GM23248 (cell line): Measurements from ENCODE around the gene PACS1. TPM values are rescaled to one million over a fixed set of nuclear protein-coding genes. Genes with fewer than 3 reads are reported as not detected.

Experiments
- DNase-seq: peaks from one replicate; pipeline ENCODE4 v3.0.0-alpha.2; 2015
- H2AFZ ChIP-seq: fragments of 200-600 bp; sonication (generic); 2 replicates; pipeline ENCODE4 v1.6.1; 2016; ENCODE audit warnings: antibody characterized with exemption
- H3F3A ChIP-seq: fragments of 200-600 bp; sonication (generic); 2 replicates; pipeline ENCODE4 v1.6.1; 2016; ENCODE audit warnings: mild to moderate bottlenecking, antibody characterized with exemption, mixed run types; ENCODE audit not compliant: insufficient read depth
- H3K27ac ChIP-seq: fragments of 200-600 bp; sonication (generic); 2 replicates; pipeline ENCODE4 v1.5.1; 2016; ENCODE audit warnings: mild to moderate bottlenecking
- H3K27me3 ChIP-seq: fragments of 200-600 bp; sonication (generic); replicated peaks from 2 replicates; pipeline ENCODE4 v1.6.1; 2016; ENCODE audit warnings: mild to moderate bottlenecking; ENCODE audit not compliant: insufficient read depth
- H3K36me3 ChIP-seq: fragments of 200-600 bp; sonication (generic); 2 replicates; pipeline ENCODE4 v1.6.1; 2016; ENCODE audit warnings: low read depth, mild to moderate bottlenecking
- H3K4me1 ChIP-seq: fragments of 200-600 bp; sonication (generic); 2 replicates; pipeline ENCODE4 v1.6.1; 2016; ENCODE audit warnings: mild to moderate bottlenecking; ENCODE audit not compliant: insufficient read depth
- H3K4me2 ChIP-seq: fragments of 200-600 bp; sonication (generic); one replicate; pipeline ENCODE4 v1.6.1; 2016; ENCODE audit warnings: mild to moderate bottlenecking; ENCODE audit not compliant: unreplicated experiment
- H3K4me3 ChIP-seq: fragments of 200-600 bp; sonication (generic); 2 replicates; pipeline ENCODE4 v1.5.1; 2016; ENCODE audit warnings: mild to moderate bottlenecking
- H3K79me2 ChIP-seq: fragments of 200-600 bp; sonication (generic); 2 replicates; pipeline ENCODE4 v1.6.1; 2016; ENCODE audit warnings: mild to moderate bottlenecking; ENCODE audit not compliant: insufficient read depth
- H3K9ac ChIP-seq: fragments of 200-600 bp; sonication (generic); 2 replicates; pipeline ENCODE4 v1.6.1; 2016; ENCODE audit warnings: mild to moderate bottlenecking
- H3K9me2 ChIP-seq: fragments of 200-600 bp; sonication (generic); 2 replicates; pipeline ENCODE4 v1.6.1; 2016; ENCODE audit warnings: mixed run types, mild to moderate bottlenecking, moderate library complexity; ENCODE audit not compliant: insufficient read depth
- H3K9me3 ChIP-seq: fragments of 200-600 bp; sonication (generic); one replicate; pipeline ENCODE4 v1.6.1; 2017; ENCODE audit warnings: low read depth
- H4K20me1 ChIP-seq: fragments of 200-600 bp; sonication (generic); 2 replicates; pipeline ENCODE4 v1.6.0; 2016; ENCODE audit not compliant: insufficient read depth
- EZH2 ChIP-seq: fragments of 200-600 bp; sonication (generic); IDR thresholded peaks from 2 replicates; pipeline ENCODE4 v1.6.1; 2018; ENCODE audit warnings: antibody characterized with exemption, mild to moderate bottlenecking; ENCODE audit not compliant: insufficient read depth, poor library complexity, severe bottlenecking
- EZH2phosphoT487 ChIP-seq: fragments of 200-600 bp; sonication (generic); IDR thresholded peaks from 2 replicates; pipeline ENCODE4 v1.6.1; 2018; ENCODE audit warnings: antibody characterized with exemption, moderate library complexity, mild to moderate bottlenecking, low read depth; ENCODE audit not compliant: insufficient read depth
- WGBS, 2 experiments: methylation state at CpG; one replicate each; pipeline ENCODE4 v1.1.6; 2015 to 2017; ENCODE audit warnings: low lambda C conversion rate in 2 of 2, low coverage in 1 of 2; ENCODE audit errors: missing lambda C conversion rate in 2 of 2; 5-methylcytosine and 5-hydroxymethylcytosine counted together
- in situ Hi-C: fragments of 300-500 bp; cut with MboI; formaldehyde crosslinking; loops from 2 replicates; pipeline ENCODE4 v1.15.0; 2020
- polyA plus RNA-seq: library from polyadenylated mRNA; unstranded; fragments of >200 nt; fragmentation: Nextera tagmentation; extraction: Ambion mirVana; gene quantifications from 2 replicates; pipeline ENCODE4 v1.2.1, GENCODE V29; 2016
- total RNA-seq: library from RNA; depleted of rRNA; stranded (reverse); fragments of >200 nt; shearing (Covaris generic); gene quantifications from 2 replicates; pipeline ENCODE4 v1.2.3, GENCODE V29; 2014

Gene PACS1
- total and polyA plus RNA-seq, 2 experiments from 2014 or later, result 33.2 to 48.9 TPM

DNA sequence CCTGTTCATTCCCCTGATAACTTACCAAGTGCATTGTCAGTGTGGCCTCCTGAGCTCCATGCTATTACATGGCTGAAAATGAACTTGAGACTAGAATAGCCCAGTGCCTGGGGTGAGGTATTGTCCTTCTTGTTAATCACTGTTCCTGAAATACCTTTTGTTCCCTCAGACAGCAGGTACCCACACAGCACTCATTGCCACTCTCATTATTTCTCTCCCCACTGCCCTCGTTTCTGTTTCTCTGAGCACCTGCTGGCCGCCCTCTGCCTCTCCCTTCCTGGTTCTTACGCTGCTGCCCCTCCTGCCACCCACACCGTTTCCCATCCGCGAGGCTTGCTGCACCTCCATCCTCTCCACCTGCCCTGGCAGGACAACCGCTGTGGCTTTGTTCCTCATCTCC is 161.5 kb downstream of the PACS1 start:
- TF ChIP-seq EZH2, result no peak
- TF ChIP-seq EZH2phosphoT487, result no peak
- H3K36me3 ChIP-seq, result peaks cover 31% of the 10 kb centered on the region
- H3K4me3 ChIP-seq, result no peak overlapping the region
- no peaks in the 10 kb centered on the region for H3K27me3 ChIP-seq
- no peaks in the 10 kb centered on the region for H3F3A ChIP-seq
- H2AFZ ChIP-seq, result no peak overlapping the region
- H3K4me1 ChIP-seq, result no peaks in the 10 kb centered on the region
- no peak for DNase-seq
- H3K9me3 ChIP-seq, result no peaks in the 10 kb centered on the region
- no peak overlapping the region for H3K4me2 ChIP-seq
- no peaks in the 10 kb centered on the region for H3K79me2 ChIP-seq
- in situ Hi-C loops, result no loop called here
- WGBS, 2 experiments, result 87 to 91% methylated on average over 7 of the region's 7 CpGs
- H3K9me2 ChIP-seq, result no peaks in the 10 kb centered on the region
- no peak overlapping the region for H3K27ac ChIP-seq
- no peaks in the 10 kb centered on the region for H4K20me1 ChIP-seq
- H3K9ac ChIP-seq, result no peak overlapping the region

DNA sequence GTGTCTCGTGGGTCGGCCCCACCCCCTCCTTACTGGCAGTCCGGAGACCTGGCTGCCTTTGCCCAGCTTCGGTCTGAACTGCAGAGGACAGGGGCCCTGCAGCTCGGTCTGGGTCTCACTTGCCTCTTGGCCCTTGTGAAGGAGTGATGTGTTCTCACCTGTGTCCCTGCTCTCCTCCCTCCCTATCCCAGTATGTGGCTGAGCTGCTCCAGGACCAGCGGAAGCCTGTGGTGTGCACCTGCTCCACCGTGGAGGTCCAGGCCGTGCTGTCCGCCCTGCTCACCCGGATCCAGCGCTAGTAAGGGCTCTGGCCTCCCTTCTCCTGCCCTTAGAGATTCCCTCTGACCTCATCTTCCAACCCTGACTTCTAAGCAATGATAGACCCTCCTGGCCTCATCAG is 162.7 kb downstream of the PACS1 start:
- Histone ChIP-seq H3K4me2 (no peak overlapping the region), H3K9me2 (no peaks in the 10 kb centered on the region), H3K4me3 (no peak overlapping the region), H4K20me1 (no peaks in the 10 kb centered on the region), H3K27ac (no peak overlapping the region), H3K79me2 (no peaks in the 10 kb centered on the region), H2AFZ (no peak overlapping the region), H3K36me3 (peaks cover 32% of the 10 kb centered on the region), H3K9me3 (no peaks in the 10 kb centered on the region), H3K4me1 (no peaks in the 10 kb centered on the region), H3F3A (no peaks in the 10 kb centered on the region), H3K27me3 (no peaks in the 10 kb centered on the region), H3K9ac (no peak overlapping the region)
- 78 to 83% methylated on average over 9 to 11 of the region's 11 CpGs for WGBS, 2 experiments
- in situ Hi-C loops, result no loop called here
- no peak for TF ChIP-seq EZH2phosphoT487
- TF ChIP-seq EZH2, result no peak
- DNase-seq, result no peak

DNA sequence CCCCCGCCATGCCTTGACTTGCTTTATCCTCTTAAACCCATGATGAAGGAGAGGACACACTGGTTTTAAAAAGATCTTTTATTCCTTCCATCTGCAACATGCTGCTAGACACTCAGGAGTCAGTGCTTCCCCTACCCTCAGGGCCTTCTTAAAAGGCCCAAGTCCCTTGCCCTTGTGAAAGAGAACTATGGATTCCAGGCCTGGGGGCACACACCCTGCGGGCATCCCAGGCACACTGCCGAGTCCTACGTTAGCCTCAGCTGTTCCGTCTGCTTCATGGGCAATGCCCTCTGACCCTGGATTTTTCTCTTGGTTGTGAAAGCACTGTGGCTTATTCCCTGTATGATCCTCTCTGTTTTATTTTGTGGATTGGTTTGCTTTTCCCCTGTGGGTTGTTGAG is 163.2 kb downstream of the PACS1 start:
- WGBS, 2 experiments, result 93 to 98% methylated on average over 4 to 5 of the region's 5 CpGs
- Histone ChIP-seq H2AFZ (no peak overlapping the region), H3K4me2 (no peak overlapping the region), H3F3A (no peaks in the 10 kb centered on the region), H3K27me3 (no peaks in the 10 kb centered on the region), H4K20me1 (no peaks in the 10 kb centered on the region), H3K27ac (no peak overlapping the region), H3K4me1 (no peaks in the 10 kb centered on the region), H3K9me3 (no peaks in the 10 kb centered on the region), H3K9me2 (no peaks in the 10 kb centered on the region), H3K79me2 (no peaks in the 10 kb centered on the region), H3K36me3 (peaks cover 27% of the 10 kb centered on the region), H3K4me3 (no peak overlapping the region), H3K9ac (no peak overlapping the region)
- TF ChIP-seq EZH2 (no peak), EZH2phosphoT487 (no peak)
- DNase-seq, result no peak
- in situ Hi-C loops, result no loop called here

DNA sequence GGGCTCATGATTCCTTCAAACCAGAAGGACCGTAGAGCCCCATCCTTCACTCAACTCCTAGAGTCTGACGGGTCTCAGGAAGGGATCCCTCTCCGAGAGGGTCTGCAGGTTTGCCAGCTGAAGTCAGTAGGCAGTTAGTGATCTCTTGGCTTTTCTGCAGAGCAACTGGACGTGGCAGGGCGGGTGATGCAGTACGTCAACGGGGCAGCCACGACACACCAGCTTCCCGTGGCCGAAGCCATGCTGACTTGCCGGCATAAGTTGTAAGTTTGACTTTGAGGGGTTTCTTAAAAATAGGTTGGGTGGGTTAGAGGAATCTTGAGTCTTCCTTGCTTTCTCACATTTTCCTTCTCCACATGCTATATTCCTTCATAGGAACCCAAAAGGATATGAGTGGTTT is 165.1 kb downstream of the PACS1 start:
- Histone ChIP-seq H3K4me1 (no peaks in the 10 kb centered on the region), H3K9ac (no peak overlapping the region), H3K9me2 (no peaks in the 10 kb centered on the region), H3K27me3 (no peaks in the 10 kb centered on the region), H3K4me2 (no peak overlapping the region), H2AFZ (no peak overlapping the region), H3K36me3 (peaks cover 22% of the 10 kb centered on the region; the same call in 1 of the 2 replicates), H3K9me3 (no peaks in the 10 kb centered on the region), H3K27ac (no peak overlapping the region), H3K4me3 (no peak overlapping the region), H3F3A (no peaks in the 10 kb centered on the region), H3K79me2 (no peaks in the 10 kb centered on the region), H4K20me1 (no peaks in the 10 kb centered on the region)
- 85 to 88% methylated on average over 11 of the region's 11 CpGs for WGBS, 2 experiments
- no peak for DNase-seq
- in situ Hi-C loops, result no loop called here
- TF ChIP-seq EZH2phosphoT487 (no peak), EZH2 (no peak)

- Histone ChIP-seq H3K27me3 (no peaks in the 10 kb centered on the region), H3K79me2 (no peaks in the 10 kb centered on the region), H3K4me3 (no peak overlapping the region), H4K20me1 (no peaks in the 10 kb centered on the region), H3K9me3 (no peaks in the 10 kb centered on the region), H3K36me3 (peaks cover 18% of the 10 kb centered on the region; the same call in 1 of the 2 replicates), H3K9ac (no peak overlapping the region), H3K9me2 (no peaks in the 10 kb centered on the region), H3K27ac (no peak overlapping the region), H3K4me1 (no peaks in the 10 kb centered on the region), H3K4me2 (no peak overlapping the region), H2AFZ (no peak overlapping the region), H3F3A (no peaks in the 10 kb centered on the region)
- in situ Hi-C loops, result no loop called here
- WGBS, 2 experiments, result 95 to 99% methylated on average over 6 of the region's 6 CpGs
- TF ChIP-seq EZH2phosphoT487 (no peak), EZH2 (no peak)
- no peak for DNase-seq
These were observed 167.8 kb downstream of the PACS1 start for GRCh38 chr11:66237867-66238266.
